HepG2 (cell line): ENCODE results near the gene ITIH3. TPM values are rescaled to one million over a fixed set of nuclear protein-coding genes. Genes with fewer than 3 reads are reported as not detected.

Experiments used
- ATAC-seq: fragments of 200-7000 bp; cut with Tn5 transposase; 3 replicates; pipeline ENCODE4 v1.9.1; 2020; ENCODE audit warnings: mild to moderate bottlenecking, moderate library complexity
- BruUV-seq: library from RNA; stranded (reverse); fragments of 400-500 nt; replicated peaks from 2 replicates; lab custom pipeline; 2021; lab: Mats Ljungman, UMichigan
- CTCF ChIA-PET: fragments of 300-600 bp; formaldehyde crosslinking; extraction: SDS; loops from one replicate; lab custom pipeline; 2021; ENCODE audit warnings: low total read pairs, inconsistent platforms, low intra/inter-chr PET ratio; lab: Yijun Ruan, JAX
- POLR2A ChIA-PET: fragments of 350-600 bp; sonication (Branson Sonifier 250); formaldehyde crosslinking; loops from one replicate; lab custom pipeline; 2020; ENCODE audit warnings: antibody characterized with exemption, inconsistent platforms; lab: Yijun Ruan, JAX
- DNase-seq: peaks from one replicate; pipeline ENCODE4 v3.0.0-alpha.2; 2015; ENCODE audit warnings: low spot score
- FAIRE-seq: peaks from 3 replicates; lab custom pipeline; 2011; peaks lifted over from hg19 to GRCh38; lab: Jason Lieb, UNC
- H2AFZ ChIP-seq: one replicate; pipeline ENCODE4 v1.6.1; 2011; ENCODE audit warnings: low read length, inconsistent platforms
- H3K27ac ChIP-seq: fragments of 300-600 bp; 3 replicates; pipeline ENCODE4 v1.8.0; 2011; ENCODE audit warnings: mixed run types, mild to moderate bottlenecking, mixed read lengths, low read length, inconsistent platforms; ENCODE audit not compliant: insufficient read depth; ENCODE audit errors: extremely low read length
- H3K27me3 ChIP-seq, 2 experiments: fragments of 200-600 bp in 1 of 2; 2 replicates in 1 of 2; 3 replicates in 1 of 2; pipeline versions ENCODE4 v1.6.0 to v1.8.0; 2011; ENCODE audit warnings: low read length in 2 of 2, mild to moderate bottlenecking in 2 of 2, moderate library complexity in 2 of 2, inconsistent platforms in 1 of 2; ENCODE audit not compliant: insufficient read depth in 2 of 2, control insufficient read depth in 1 of 2
- H3K36me3 ChIP-seq, 2 experiments: fragments of 200-600 bp in 1 of 2; replicated peaks in 1 of 2; 2 replicates in 1 of 2; 3 replicates in 1 of 2; pipeline versions ENCODE4 v1.5.1 to v1.8.0; 2011; ENCODE audit warnings: low read length in 2 of 2, inconsistent platforms in 1 of 2; ENCODE audit not compliant: insufficient read depth in 2 of 2, control insufficient read depth in 1 of 2
- H3K4me1 ChIP-seq: 2 replicates; pipeline ENCODE4 v1.5.1; 2012; ENCODE audit warnings: low read length, inconsistent platforms; ENCODE audit not compliant: insufficient read depth
- H3K4me2 ChIP-seq: 2 replicates; pipeline ENCODE4 v1.6.0; 2011; ENCODE audit warnings: low read depth, low read length, inconsistent platforms
- H3K4me3 ChIP-seq, 3 experiments: fragments of 200-600 bp in 1 of 3; sonication (generic), shearing (Covaris generic) in 1 of 3; replicated peaks in 1 of 3; 2 replicates each; pipeline ENCODE4 v1.5.1; 2011 to 2016; ENCODE audit warnings: low read length in 3 of 3, inconsistent platforms in 2 of 3, low read depth in 2 of 3, mild to moderate bottlenecking in 2 of 3, control low read depth in 1 of 3, mixed read lengths in 1 of 3; ENCODE audit not compliant: insufficient read depth in 1 of 3
- H3K79me2 ChIP-seq: one replicate; pipeline ENCODE4 v1.6.1; 2011; ENCODE audit warnings: low read length, inconsistent platforms; ENCODE audit not compliant: insufficient read depth
- H3K9ac ChIP-seq: 2 replicates; pipeline ENCODE4 v1.6.0; 2011; ENCODE audit warnings: mild to moderate bottlenecking, low read depth, low read length, inconsistent platforms; ENCODE audit not compliant: insufficient read depth
- H3K9me3 ChIP-seq: 2 replicates; pipeline ENCODE4 v1.5.1; 2012; ENCODE audit warnings: mild to moderate bottlenecking, low read length
- H4K20me1 ChIP-seq: 2 replicates; pipeline ENCODE4 v1.6.0; 2011; ENCODE audit warnings: inconsistent platforms, mild to moderate bottlenecking, low read length, moderate library complexity; ENCODE audit not compliant: insufficient read depth
- FOXA1 ChIP-seq, 2 experiments: fragments of 450-650 bp in 1 of 2; sonication (generic) in 1 of 2; formaldehyde crosslinking in 1 of 2; IDR thresholded peaks; 2 replicates each; pipeline versions ENCODE4 v1.4.0 to v1.6.1; 2016 to 2020; ENCODE audit warnings: missing genetic modification reagents in 1 of 2
- JUND ChIP-seq: sonication (generic); formaldehyde crosslinking; IDR thresholded peaks from 2 replicates; pipeline ENCODE4 v1.8.0; 2022; ENCODE audit warnings: mild to moderate bottlenecking, missing genetic modification reagents
- KLF11 ChIP-seq: IDR thresholded peaks from 2 replicates; pipeline ENCODE4 v1.6.1; 2016; ENCODE audit warnings: missing compliant biosample characterization
- MYNN ChIP-seq: sonication (generic); formaldehyde crosslinking; IDR thresholded peaks from 2 replicates; pipeline ENCODE4 v1.4.0; 2020; ENCODE audit warnings: mild to moderate bottlenecking, low read depth, missing genetic modification reagents
- ONECUT2 ChIP-seq: sonication (generic); formaldehyde crosslinking; IDR thresholded peaks from 2 replicates; pipeline ENCODE4 v1.4.0; 2020; ENCODE audit warnings: missing genetic modification reagents
- STAT5B ChIP-seq: sonication (generic); formaldehyde crosslinking; IDR thresholded peaks from 2 replicates; pipeline ENCODE4 v1.4.0; 2020; ENCODE audit warnings: missing genetic modification reagents
- THYN1 ChIP-seq: sonication (generic); formaldehyde crosslinking; IDR thresholded peaks from 2 replicates; pipeline ENCODE4 v1.8.1; 2023; ENCODE audit warnings: low read depth, mild to moderate bottlenecking, moderate library complexity, missing genetic modification reagents, borderline replicate concordance
- TMF1 ChIP-seq: sonication (generic); formaldehyde crosslinking; IDR thresholded peaks from 2 replicates; pipeline ENCODE4 v1.8.1; 2022; ENCODE audit warnings: low read depth, missing genetic modification reagents
- ZFP62 ChIP-seq: sonication (generic); formaldehyde crosslinking; IDR thresholded peaks from 2 replicates; pipeline ENCODE4 v1.4.0; 2020; ENCODE audit warnings: missing genetic modification reagents
- ZNF251 ChIP-seq: sonication (generic); formaldehyde crosslinking; IDR thresholded peaks from 2 replicates; pipeline ENCODE4 v1.9.0; 2021; ENCODE audit warnings: mild to moderate bottlenecking, missing genetic modification reagents
- ZNF33A ChIP-seq: sonication (generic); formaldehyde crosslinking; IDR thresholded peaks from 2 replicates; pipeline ENCODE4 v1.5.1; 2020; ENCODE audit warnings: missing genetic modification reagents, mild to moderate bottlenecking, moderate library complexity, borderline replicate concordance
- ZNF569 ChIP-seq: sonication (generic); formaldehyde crosslinking; IDR thresholded peaks from 2 replicates; pipeline ENCODE4 v1.5.0; 2020; ENCODE audit warnings: mild to moderate bottlenecking, missing genetic modification reagents, moderate library complexity, borderline replicate concordance
- ZNF841 ChIP-seq: sonication (generic); formaldehyde crosslinking; IDR thresholded peaks from 2 replicates; pipeline ENCODE4 v1.8.1; 2023; ENCODE audit warnings: missing genetic modification reagents, borderline replicate concordance
- WGBS: methylation state at CpG from one replicate; pipeline ENCODE4 v1.1.6; 2017; ENCODE audit warnings: low lambda C conversion rate; 5-methylcytosine and 5-hydroxymethylcytosine counted together
- in situ Hi-C: cut with HindIII; loops from 2 replicates; pipeline ENCODE4 v1.10.0; 2017; ENCODE audit warnings: low pct_unique_long_range_greater_than_20kb; ENCODE audit not compliant: extremely low pct_ligation_motif_present
- intact Hi-C: fragments of 100-400 bp; cut with micrococcal nuclease; formaldehyde crosslinking; loops from one replicate; pipeline ENCODE4 v1.10.0; 2022; ENCODE audit not compliant: unreplicated experiment
- polyA plus RNA-seq, 8 experiments: library from polyadenylated mRNA; depleted of rRNA in 3 of 8; stranded (reverse) in 7 of 8; unstranded in 1 of 8; fragments of >200 nt; fragmentation: Illumina TruSeq in 4 of 8; extraction: Trizol in 4 of 8; gene quantifications; 2 replicates each; pipeline versions ENCODE4 v1.2.1 to v1.2.3, GENCODE V29; 2011 to 2016; ENCODE audit warnings: low read depth in 4 of 8, missing spikeins in 1 of 8, mixed read lengths in 1 of 8; ENCODE audit not compliant: insufficient read depth in 1 of 8
- total RNA-seq, 5 experiments: library from RNA; depleted of rRNA; stranded (reverse); fragments of >200 nt; fragmentation: Illumina TruSeq; extraction: Trizol; gene quantifications; 2 replicates each; pipeline ENCODE4 v1.2.3, GENCODE V29; 2016; ENCODE audit warnings: low read depth in 1 of 5
- TF ChIP-seq, protein P1 (sequence below): sonication (generic); formaldehyde crosslinking; IDR thresholded peaks from 2 replicates; pipeline ENCODE4 v1.4.0; 2020; ENCODE audit warnings: missing genetic modification reagents
- TF ChIP-seq, protein P2 (sequence below): sonication (generic); formaldehyde crosslinking; IDR thresholded peaks from 2 replicates; pipeline ENCODE4 v1.8.0; 2023; ENCODE audit warnings: mild to moderate bottlenecking, missing genetic modification reagents
- TF ChIP-seq, protein P3 (sequence below): sonication (generic); formaldehyde crosslinking; IDR thresholded peaks from 2 replicates; pipeline ENCODE4 v1.4.0; 2020; ENCODE audit warnings: missing genetic modification reagents

Gene ITIH3
- total and polyA plus RNA-seq, 2 of the 13 experiments (the other 11 are each of a cell fraction or from before 2014, with no cell fraction given): 105 to 632 TPM

DNA sequence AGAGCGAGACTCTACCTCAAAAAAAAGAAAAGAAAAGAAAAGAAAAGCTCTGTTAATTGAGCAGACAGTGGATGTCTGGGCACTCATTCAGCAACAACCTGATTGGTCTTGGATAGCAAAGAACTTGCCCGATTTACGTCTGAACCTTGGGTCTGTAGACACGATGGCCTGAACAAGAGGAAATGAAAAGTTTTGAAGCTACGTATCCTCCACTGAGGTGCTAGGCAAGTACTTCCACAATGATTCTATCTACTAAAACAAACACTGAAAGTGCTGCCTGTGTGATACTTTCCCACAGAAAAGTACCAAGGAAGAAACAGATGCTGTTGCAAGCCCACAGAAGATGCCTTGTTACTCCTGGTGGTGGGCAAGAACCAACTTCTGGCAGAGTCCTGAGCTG lies 62.1 kb downstream of the ITIH3 start (continued):
- TF ChIP-seq, protein P1, sequence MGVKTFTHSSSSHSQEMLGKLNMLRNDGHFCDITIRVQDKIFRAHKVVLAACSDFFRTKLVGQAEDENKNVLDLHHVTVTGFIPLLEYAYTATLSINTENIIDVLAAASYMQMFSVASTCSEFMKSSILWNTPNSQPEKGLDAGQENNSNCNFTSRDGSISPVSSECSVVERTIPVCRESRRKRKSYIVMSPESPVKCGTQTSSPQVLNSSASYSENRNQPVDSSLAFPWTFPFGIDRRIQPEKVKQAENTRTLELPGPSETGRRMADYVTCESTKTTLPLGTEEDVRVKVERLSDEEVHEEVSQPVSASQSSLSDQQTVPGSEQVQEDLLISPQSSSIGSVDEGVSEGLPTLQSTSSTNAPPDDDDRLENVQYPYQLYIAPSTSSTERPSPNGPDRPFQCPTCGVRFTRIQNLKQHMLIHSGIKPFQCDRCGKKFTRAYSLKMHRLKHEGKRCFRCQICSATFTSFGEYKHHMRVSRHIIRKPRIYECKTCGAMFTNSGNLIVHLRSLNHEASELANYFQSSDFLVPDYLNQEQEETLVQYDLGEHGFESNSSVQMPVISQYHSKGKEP: no peak
- no peak for TF ChIP-seq KLF11 (CRISPR knock-in tag)
- TF ChIP-seq ZFP62: no peak
- no peak for TF ChIP-seq TMF1
- TF ChIP-seq FOXA1 (IDR thresholded peaks at IDR 0.05): no peak
- TF ChIP-seq FOXA1 (CRISPR knock-in tag; IDR thresholded peaks at IDR 0.05): no peak
- no peak for TF ChIP-seq MYNN
- TF ChIP-seq ZNF251 (CRISPR knock-in tag): no peak
- TF ChIP-seq ZNF569: no peak
- no peak for TF ChIP-seq JUND (CRISPR knock-in tag)

DNA sequence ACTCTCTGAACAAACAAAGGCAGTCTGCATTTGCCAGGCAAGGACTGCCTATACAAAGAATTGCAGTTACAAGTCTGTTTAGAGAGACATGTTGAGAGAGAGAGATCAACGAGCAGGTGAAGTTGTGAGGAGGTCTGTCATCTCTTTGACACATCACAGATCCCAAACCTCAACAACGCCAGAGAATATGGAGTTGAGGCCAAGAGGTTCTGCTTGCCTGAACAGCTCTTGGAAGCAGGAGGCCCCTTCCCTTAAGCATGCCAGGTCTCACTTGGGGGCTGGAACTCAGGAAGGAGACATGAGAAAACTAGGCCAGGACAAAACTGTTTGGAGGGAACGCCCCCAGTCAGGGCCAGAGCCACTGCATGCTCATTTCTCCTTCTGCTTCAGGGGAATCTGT lies 62.5 kb downstream of the ITIH3 start:
- intact Hi-C loops (no loop called here), in situ Hi-C loops (loop anchor here (10.0 kb wide), 1 partner anchor 78 kb away; no protein-coding TSS in a partner anchor)
- 97% methylated on average over 3 of the region's 3 CpGs for WGBS
- Histone ChIP-seq H3K27me3 (no peaks in the 10 kb centered on the region), H2AFZ (no peak overlapping the region), H3K9ac (no peak overlapping the region), H4K20me1 (no peaks in the 10 kb centered on the region), H3K4me1 (no peaks in the 10 kb centered on the region), H3K4me3 (no peak overlapping the region), H3K9me3 (no peaks in the 10 kb centered on the region), H3K27ac (no peak overlapping the region), H3K4me2 (no peak overlapping the region), H3K36me3 (peaks cover 0 to 1% of the 10 kb centered on the region in 2 experiments; a peak in 1 of 5 replicates), H3K79me2 (no peaks in the 10 kb centered on the region)
- no peak for DNase-seq
- POLR2A ChIA-PET: no interaction called here
- no TSS peak for BruUV-seq
- TF ChIP-seq ONECUT2 (CRISPR knock-in tag) (no peak), ZNF33A (no peak), STAT5B (CRISPR knock-in tag) (no peak), THYN1 (CRISPR knock-in tag) (no peak), ZNF841 (no peak)
- TF ChIP-seq, protein P2, sequence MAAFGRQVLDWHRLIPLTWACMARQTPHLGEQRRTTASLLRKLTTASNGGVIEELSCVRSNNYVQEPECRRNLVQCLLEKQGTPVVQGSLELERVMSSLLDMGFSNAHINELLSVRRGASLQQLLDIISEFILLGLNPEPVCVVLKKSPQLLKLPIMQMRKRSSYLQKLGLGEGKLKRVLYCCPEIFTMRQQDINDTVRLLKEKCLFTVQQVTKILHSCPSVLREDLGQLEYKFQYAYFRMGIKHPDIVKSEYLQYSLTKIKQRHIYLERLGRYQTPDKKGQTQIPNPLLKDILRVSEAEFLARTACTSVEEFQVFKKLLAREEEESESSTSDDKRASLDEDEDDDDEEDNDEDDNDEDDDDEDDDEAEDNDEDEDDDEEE (CRISPR knock-in tag): no peak
- TF ChIP-seq, protein P3, sequence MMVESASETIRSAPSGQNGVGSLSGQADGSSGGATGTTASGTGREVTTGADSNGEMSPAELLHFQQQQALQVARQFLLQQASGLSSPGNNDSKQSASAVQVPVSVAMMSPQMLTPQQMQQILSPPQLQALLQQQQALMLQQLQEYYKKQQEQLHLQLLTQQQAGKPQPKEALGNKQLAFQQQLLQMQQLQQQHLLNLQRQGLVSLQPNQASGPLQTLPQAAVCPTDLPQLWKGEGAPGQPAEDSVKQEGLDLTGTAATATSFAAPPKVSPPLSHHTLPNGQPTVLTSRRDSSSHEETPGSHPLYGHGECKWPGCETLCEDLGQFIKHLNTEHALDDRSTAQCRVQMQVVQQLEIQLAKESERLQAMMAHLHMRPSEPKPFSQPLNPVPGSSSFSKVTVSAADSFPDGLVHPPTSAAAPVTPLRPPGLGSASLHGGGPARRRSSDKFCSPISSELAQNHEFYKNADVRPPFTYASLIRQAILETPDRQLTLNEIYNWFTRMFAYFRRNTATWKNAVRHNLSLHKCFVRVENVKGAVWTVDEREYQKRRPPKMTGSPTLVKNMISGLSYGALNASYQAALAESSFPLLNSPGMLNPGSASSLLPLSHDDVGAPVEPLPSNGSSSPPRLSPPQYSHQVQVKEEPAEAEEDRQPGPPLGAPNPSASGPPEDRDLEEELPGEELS (CRISPR knock-in tag): no peak
- no peak for ATAC-seq
- CTCF ChIA-PET: no interaction called here
- no peak for FAIRE-seq
